HG02852 (cell line): Measurements from ENCODE around the gene AURKB.
"Not testable (repeated sequence)": the region's sequence is repeated elsewhere in the genome, so short reads cannot be mapped to it uniquely, and the experiment has no call there.

Source experiments
- ATAC-seq: cut with Tn5 transposase; IDR thresholded peaks from one replicate; pipeline ENCODE4 v1.9.1; 2021; ENCODE audit warnings: mild to moderate bottlenecking, moderate library complexity; ENCODE audit not compliant: unreplicated experiment

The AURKB gene

DNA sequence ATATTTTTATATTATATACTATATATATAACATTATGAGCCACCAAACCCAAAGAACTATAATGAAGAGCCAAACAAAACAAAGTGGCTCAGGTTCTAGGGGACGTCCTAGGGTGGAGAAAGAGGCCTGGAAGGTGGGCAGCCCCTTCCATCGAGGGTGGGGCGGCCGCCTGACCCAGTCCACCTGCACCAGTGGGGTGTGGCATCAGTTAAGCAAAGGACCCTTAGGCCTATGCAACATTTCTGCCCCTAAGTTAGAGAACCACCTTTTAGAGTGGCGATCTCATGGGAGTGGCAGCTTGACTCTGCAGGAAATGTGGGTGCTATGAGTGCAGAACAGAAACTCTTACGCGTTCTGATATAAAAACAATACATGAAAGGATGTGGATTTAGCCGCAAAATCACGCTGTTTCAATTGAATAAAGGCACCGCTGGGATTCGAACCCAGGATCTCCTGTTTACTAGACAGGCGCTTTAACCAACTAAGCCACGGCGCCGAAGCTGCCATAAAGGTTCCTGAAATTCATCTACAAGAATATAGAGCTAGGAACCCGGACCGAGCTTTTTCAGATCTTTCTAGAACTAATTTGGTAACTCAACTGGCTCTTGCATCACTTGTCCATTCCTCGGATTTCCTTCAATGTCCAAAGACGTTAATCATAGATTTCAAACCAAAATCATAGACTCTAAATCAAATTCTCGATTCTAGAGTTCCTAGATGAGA, 15.6 kb upstream of the AURKB start:
- no peak for ATAC-seq

DNA sequence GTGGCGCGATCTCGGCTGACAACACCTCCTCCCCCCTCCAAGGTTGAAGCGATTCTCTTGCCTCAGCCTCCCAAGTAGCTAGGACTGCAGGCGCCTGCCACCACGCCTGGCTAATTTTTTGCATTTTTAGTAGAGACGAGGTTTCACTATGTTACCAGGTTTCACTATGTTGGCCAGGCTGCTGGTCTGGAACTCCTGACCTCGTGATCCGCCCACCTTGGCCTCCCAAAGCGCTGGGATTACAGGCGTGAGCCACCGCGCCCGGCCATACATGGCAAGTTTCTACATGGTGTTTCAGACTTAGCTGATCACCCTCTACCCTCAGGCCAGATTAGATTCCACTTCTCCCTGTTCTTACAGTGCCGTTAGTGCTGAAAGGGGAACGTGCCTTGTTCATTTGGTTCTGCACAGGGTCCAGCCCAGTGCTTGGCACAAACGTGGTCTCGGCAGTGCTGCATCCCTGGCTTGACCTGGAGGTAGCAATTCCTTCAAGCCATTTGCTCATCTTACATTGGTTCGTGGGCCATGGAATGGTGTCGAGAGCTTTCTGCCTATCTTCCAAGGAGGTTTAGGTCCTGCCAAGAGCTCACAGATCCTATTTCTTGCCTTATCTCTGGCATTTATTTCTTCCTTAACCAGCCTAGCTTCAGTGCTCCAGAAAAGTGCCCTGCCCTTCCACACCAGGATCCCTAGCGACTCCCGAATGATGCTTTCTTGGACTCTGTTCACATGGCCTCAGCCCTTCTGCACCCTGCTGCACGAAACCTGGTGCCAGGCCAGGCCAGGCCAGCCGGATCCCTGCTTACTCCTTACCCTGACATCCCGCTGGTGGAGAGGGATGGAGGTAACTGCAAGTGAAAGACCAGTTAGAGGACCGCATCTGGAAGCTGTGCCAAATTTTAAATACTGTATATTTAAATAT, 14.8 kb upstream of the AURKB start:
- ATAC-seq = no peak

DNA sequence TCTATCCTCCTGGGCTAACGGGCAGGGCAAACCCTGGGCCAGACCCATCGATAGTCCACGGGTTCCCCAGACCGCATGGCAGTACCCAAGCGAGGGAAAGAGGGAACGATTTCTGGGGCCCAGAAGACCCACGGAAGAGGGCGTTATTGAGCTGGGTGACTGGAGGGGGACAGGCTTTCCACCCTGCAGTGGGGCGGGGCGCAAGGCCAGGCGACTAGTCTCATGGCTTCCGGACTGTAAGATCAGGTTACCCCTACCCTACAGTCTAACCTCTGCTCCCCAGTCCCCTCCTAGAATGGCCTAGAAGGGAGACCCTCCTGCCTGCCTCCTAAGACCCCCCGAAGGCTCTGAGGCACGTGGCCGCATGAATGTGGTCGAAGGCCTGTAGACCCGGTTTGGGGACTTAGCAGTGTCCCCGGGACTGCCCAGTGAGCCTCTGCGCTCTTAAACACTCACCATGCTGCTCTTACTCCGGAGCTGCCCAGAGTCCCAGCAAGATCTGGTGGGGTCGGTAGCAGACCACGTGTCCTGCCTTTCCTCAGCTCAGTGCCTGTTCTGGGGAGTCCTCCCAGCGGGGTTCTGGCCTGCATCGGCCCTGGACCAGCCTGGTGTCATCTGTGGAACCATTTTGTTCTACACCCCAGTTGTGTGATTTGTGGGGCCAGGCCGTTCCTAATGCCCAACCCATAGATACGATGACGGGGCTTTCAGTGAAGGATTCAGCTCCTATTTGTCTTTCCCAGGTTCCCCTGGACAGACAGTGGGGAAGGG, 13.2 kb upstream of the AURKB start:
- no peak for ATAC-seq

DNA sequence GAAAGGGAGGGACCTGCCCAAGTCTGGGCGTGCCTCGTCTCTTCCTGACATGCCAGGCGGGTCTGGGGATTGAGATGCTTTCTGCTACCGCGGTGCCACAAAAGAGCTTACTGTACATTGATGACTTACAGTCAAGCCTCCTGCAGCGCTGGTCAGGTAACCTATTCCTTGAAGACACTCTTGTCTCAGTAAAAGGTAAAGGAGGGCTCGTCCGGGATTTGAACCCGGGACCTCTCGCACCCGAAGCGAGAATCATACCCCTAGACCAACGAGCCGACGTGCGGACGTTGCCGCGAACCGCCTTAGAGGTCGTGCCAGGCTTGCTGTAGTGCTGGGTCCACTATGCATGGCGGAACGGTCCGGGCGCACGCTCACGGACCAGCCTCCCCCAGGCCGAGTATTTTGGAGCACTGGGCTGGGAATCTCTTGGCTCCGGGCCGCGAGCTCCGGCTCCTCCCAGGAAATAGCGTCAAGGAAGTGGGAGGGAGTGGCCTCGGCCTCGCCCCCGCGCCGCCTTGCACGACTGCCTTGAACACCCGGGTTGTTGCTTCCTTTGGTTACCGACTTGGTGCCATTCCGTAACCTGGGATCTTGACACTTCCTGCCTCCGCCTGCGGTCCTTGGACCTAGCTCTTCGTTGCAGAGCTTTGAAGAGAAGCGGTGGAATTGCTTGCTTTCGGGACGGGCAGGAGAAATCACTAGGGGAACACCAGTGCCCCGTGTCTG, 12.4 kb upstream of the AURKB start:
- ATAC-seq = peak; percentile 33

DNA sequence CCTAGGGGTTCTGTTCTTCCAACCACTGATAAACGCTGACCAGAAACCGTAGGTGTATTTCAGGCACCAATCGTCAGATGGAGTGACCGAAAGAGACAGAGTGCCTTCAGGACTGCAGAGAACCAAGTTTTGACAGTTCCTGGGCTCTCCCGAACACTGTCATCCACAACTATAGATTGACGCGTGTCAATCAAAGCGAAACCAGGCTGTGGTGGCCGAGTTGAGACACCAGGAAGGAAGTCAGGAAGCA, 11.9 kb upstream of the AURKB start:
- ATAC-seq = peak; percentile 31

DNA sequence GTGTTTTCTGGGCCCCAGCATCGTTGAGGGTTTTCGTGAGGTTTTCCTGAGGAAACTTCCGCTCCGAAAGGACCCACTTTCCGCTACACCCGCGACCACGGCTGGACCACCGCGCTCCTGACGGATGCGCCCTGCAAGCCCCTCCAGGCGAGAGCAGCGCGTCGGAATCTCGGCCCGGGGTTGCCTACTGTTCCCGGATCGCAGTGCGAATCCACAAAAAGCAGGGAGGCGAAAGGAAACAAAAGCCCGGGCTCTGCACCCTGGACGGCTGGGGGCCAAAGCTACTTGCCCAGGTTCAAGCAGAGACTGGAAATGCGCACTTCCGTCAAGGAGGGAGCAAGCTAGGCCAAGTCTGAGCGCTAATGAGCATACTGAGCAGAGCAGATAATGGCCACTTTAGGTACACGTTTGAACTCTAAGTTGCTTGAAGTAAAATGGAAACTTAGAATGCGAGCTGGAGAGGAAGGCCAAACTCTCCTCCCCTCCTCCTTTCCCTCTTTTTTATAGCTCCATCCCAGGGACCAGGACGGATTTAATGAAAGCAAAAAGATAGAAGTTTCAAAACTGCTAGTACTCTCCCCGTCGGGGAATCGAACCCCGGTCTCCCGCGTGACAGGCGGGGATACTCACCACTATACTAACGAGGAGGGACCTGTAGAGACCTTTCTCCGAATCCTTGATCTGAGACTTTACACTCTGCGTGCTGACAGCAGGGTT, 11.4 kb upstream of the AURKB start:
- ATAC-seq = peak; percentile 32

DNA sequence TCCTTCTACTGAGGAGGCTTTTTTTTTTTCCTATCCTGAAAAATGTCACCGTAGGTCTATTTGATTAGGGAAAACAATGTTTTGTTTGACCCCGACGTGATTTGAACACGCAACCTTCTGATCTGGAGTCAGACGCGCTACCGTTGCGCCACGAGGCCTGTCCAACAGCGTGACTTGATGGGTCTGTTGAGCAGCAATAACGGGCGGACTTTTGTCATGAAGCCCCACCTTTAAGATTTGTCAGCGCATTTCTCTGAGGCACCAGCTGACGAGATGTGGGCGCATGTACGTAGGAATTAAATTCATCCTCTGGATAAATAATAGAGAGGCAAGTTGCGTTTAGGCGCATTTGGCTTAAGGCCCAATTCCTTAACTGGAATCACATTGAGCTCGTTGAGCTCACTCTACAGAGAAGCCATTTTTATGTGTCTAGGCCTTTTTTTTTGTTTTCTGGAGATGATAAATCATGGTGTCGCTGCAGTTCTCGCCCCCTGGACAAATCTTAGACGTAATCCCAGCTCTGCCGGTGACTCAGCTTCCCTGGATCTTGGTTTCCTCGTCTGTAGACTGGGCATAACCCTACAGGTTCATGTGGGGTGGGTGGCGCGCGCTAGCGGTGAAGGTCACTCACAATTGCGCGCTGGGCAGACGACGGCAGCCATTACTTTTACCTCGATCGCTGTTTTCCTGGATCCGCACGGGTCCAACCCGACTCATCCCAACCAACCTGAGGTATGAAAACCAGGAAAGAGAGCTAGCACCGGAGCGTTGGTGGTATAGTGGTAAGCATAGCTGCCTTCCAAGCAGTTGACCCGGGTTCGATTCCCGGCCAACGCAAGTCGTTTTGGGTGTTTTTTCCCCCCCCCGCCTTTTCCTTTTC, 10.6 kb upstream of the AURKB start:
- ATAC-seq = peak; percentile 16

DNA sequence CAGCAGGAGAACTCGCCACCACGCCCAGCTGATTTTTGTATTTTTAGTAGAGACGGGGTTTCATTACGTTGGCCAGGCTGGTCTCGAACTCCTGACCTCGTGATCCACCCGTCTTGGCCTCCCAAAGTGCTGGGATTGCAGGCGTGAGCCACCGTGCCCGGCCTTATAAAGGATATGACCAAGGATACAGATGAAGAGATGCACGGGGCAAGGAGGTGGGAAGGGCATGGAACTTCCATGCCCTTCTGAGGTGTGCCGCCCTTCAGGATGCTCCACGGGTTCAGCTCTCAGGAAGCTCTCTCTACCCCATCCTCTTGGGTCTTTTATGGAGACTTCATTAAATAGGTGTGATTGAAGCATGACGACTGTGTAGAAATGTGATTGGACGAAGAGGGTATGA, 3.6 kb upstream of the AURKB start:
- not testable (repeated sequence) for ATAC-seq

DNA sequence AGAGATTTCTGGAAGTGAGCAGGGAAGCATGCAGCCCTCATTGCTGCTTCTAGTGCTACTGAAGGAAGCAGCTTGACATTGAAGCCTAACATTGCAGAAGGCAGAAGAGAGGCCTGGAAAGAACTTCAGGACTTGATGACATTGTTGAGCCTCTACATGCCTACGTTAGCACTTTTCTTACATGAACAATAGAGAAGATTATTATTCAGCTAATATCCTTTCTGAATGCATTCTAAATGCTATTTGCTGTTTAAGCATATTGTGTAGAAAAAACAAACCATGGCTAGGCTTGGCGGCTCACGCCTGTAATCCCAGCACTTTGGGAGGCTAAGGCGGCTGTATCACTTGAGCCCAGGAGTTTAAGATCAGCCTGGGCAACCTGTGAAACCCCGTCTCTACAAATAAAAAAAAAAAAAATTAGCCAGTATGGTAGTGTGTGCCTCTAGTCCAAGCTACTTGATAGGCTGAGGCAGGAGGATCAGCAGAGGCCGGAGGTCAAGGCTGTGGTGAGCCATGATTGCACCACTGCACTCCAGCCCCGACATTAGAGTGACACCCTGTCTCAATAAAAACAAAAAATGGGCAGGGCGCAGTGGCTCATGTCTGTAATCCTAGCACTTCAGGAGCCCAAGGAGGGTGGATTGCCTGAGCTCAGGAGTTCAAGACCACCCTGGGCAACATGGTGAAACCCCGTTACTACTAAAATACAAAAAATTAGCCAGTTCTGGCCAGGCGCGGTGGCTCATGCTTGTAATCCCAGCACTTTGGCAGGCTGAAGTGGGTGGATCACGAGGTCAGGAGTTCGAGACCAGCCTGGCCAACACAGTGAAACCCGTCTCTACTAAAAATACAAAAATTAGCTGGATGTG, 2.2 kb upstream of the AURKB start:
- ATAC-seq = no peak

DNA sequence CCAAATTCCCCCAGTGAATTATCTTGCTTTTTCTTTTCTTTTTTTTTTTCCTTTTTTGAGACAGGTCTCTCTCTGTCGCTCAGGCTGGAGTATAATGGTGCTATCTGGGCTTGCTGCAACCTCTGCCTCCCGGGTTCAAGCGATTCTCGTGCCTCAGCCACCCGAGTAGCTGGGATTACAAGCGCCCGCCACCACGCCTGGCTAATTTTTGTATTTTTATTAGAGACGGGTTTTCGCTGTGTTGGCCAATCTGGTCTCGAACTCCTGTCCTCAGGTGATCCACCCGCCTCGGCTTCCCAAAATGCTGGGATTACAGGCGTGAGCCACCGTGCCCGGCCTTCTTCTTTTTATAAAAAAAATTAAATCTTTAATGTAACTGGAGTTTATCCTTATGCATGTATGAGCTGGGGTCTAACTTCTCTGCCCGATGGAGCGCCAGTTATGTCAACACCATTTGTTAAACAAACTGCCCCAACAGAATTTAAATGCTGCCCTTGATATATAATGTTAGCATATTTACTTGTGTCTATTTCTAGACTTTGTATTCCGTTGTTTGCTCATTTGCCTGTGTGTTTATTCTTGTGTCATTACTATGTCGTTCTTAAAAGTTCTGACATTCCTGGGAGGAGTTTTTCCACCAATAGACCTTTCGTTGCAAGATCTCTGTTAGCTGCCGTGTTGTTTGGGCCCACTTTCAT, 535 bp upstream of the AURKB start:
- no peak for ATAC-seq

DNA sequence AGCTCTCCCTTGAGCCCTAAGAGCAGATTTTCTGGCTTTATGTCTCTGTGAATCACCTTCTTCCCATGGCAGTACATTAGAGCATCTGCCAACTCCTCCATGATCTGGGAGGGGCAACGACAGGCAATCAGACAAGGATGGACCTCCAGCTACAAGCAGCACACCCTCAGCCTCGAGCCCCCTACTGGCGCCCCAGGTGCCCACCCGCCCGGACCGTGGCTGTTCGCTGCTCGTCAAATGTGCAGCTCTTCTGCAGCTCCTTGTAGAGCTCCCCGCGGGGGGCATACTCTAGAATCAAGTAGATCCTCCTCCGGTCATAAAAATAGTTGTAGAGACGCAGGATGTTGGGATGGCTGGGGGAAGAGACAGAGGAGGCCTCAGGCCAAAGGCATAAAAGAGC, 3.8 kb downstream of the AURKB start:
- ATAC-seq = no peak

DNA sequence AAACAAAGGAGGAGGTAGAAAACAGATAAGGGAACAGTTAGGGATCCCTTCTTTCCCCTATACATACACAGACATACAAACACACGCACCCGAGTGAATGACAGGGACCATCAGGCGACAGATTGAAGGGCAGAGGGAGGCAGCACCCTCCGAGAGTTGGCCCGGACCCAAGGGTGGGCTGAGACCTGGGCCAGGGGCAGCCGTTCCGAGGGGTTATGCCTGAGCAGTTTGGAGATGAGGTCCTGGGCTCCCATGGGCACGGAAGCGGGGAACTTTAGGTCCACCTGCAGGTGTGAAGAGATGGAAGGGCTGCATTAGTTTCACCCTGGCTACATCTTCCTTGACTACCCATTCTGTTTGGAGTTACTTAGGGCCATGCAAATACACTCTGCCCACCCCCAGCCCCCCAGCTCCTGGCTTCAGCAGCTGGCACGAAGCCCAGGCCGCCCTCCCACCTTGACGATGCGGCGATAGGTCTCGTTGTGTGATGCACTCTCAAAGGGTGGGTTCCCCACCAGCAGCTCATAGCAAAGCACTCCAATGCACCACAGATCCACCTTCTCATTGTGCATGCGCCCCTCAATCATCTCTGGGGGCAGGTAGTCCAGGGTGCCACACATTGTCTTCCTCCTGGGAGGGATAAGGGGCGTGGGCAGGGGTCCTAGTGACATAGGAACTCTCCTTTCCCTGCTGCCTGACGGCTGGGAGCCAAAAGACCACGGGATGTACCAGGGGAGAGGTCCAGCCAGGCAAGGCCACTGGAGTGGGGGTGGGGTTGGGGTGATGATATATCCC, 5.4 kb downstream of the AURKB start:
- ATAC-seq = no peak

DNA sequence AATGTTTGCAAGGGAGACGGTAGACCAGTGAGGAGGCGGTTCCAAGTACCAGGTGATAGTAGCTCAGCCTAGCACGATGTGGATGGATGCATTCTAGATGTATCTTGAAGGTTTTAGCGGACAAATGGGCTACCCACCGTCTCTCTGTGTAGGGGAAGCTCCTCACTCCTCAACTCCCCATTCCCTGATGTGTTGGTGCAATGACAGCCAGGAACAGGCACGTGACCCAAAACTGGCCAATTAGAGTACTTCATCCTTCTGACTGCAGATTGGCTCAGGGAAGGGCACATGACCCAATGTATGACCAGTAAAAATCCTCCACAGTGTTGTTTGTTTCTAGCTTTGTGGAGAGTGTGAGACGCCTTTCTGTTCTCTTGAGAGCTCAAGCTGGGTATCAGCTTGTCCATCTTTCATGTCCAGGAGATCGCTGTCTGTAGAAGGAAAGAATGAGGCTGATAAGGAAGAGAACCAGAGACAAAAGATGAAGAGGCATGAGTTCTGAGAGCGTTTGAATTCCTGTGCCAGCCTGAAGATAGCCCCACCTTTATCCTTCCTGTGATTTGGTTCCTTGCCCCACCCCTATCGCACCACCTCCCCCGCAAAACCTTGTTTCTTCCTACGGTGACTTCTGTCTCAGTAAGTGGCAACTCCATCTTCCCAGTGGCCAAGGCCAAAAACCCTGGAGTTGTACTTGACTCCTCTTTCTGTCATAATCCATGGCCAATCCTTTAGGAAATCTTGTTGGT, 18.1 kb downstream of the AURKB start:
- no peak for ATAC-seq

DNA sequence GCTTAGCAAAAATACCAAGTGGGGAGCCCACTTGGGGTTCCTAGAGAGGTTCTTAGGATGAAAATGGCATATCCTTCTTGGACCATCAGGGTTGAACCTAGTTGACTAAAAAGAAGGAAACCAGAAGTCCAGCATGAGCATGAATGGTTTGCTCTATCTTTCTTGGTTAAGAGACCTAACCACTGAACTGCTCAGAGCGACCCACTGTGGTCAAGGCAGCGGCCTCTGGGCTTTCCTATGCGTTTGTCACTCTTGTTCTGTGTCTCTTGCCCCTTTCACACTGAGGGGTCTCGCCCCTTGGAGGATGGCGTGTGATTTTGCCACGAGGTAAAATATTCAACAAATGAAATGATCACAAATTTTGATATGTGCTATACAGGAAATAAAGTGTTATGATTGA, 19.9 kb downstream of the AURKB start:
- no peak for ATAC-seq

DNA sequence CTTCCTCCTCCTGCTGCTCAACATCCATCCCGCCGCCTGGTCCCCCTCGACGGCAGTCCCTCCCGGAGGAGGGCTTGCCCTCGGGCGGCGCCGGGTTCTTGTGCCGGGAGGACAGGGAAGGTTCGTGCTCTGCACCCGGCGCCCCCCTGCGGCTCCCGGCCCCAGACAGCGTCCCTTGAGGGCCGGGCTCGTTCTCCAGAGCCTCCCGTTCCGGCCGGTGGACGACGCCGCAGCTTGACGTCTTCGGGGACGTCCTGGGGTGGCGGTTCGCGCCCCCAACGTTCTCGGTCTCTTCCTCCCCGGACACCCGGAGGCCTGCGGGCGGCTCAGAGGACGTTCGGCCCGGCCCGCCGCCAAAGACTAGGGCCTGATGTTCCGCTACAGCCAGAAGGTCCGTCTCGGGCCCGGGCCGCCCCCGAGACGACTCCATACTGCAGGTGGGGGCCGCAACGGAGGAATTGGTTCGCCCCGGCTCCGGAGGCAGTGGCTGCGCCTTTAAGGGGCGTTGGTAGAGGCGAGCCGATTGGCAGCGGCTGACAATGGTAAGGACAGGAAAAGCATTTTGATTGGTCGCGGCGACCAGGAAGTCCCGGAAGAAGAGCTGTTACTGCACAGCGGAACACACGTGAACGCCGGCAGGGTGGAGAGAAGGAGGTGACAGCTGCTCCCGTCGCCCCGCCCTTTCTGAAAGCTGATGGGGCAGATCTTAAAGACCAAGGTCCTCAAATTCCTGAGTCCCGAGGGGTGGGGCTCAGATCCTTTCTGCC, 20.5 kb downstream of the AURKB start, which contains the start of gene BORCS6:
TSS of gene BORCS6 (minus strand) at position 470 of the 767 bp plus-strand sequence. CDS start at position 430, 40 bp downstream.
- ATAC-seq = peak; percentile 49
